GM12891 (cell line): Measurements from ENCODE around the gene UBR2.
"Not testable (repeated sequence)": the region's sequence is repeated elsewhere in the genome, so short reads cannot be mapped to it uniquely, and the experiment has no call there.

Source experiments
- DNase-seq: peaks from one replicate; pipeline ENCODE4 v3.0.0; 2011; ENCODE audit warnings: low spot score; ENCODE audit not compliant: insufficient read length
- FAIRE-seq: peaks from 2 replicates; lab custom pipeline; 2011; peaks lifted over from hg19 to GRCh38; lab: Jason Lieb, UNC
- PAX5 ChIP-seq: IDR thresholded peaks from 2 replicates; pipeline ENCODE4 v1.6.1; 2011; ENCODE audit warnings: low read length, moderate library complexity, mild to moderate bottlenecking; ENCODE audit not compliant: insufficient read depth, severe bottlenecking
- POLR2A ChIP-seq: IDR thresholded peaks from 2 replicates; pipeline ENCODE4 v1.6.1; 2011; ENCODE audit warnings: low read depth, low read length, control low read depth
- POLR2AphosphoS5 ChIP-seq: IDR thresholded peaks from 2 replicates; pipeline ENCODE4 v1.6.1; 2011; ENCODE audit warnings: low read depth, low read length, control low read depth
- POU2F2 ChIP-seq: IDR thresholded peaks from 2 replicates; pipeline ENCODE4 v1.6.1; 2011; ENCODE audit warnings: low read depth, mild to moderate bottlenecking, control low read depth, low read length, moderate library complexity
- SPI1 ChIP-seq: IDR thresholded peaks from 2 replicates; pipeline ENCODE4 v1.6.1; 2011; ENCODE audit warnings: low read depth, low read length, control low read depth
- TAF1 ChIP-seq: IDR thresholded peaks from 2 replicates; pipeline ENCODE4 v1.6.1; 2011; ENCODE audit warnings: low read depth, low read length, control low read depth

The UBR2 gene

GRCh38 chr6:42720739-42721138 is 156.9 kb downstream of the UBR2 start:
- no peak for FAIRE-seq

GRCh38 chr6:42722497-42722896 is 158.7 kb downstream of the UBR2 start, which contains the start of gene PRPH2:
Gene PRPH2 (minus strand): TSS chr6:42722597. CDS start chr6:42722334, 263 bp downstream.
- no peak for DNase-seq
- FAIRE-seq = no peak
- TF ChIP-seq SPI1 (no peak), POLR2AphosphoS5 (no peak), PAX5 (no peak), TAF1 (no peak), POU2F2 (no peak), POLR2A (no peak)

More at GRCh38 chr6:42720739-42721138, 156.9 kb downstream of the UBR2 start:
- TF ChIP-seq TAF1 (no peak), POLR2A (no peak), SPI1 (no peak), POU2F2 (no peak), PAX5 (no peak), POLR2AphosphoS5 (no peak)
- no peak for DNase-seq

DNA sequence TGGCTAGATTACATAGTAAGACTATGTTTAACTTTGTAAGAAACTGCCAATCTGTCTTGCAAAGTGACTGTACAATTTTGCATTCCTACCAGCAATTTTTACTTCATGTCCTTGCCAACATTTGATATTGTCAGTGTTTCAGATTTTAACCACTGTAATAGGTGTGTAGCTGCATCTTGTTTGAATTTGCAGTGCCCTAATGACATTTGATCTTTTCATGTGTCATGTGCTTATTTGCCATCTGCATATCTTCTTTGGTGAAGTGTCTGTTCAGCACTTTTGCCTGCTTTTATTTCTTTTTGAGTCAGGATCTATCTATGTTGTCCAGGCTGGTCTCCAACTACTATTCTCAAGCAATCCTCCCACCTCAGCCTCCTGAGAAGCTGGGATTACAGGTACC is 161.0 kb downstream of the UBR2 start:
- TF ChIP-seq PAX5 (no peak), SPI1 (no peak), POU2F2 (no peak), TAF1 (no peak), POLR2A (no peak), POLR2AphosphoS5 (no peak)
- FAIRE-seq (peak; percentile 43), DNase-seq (no peak)

- TF ChIP-seq SPI1 = no peak
- no peak for TF ChIP-seq POU2F2
- TF ChIP-seq POLR2A = no peak
- TF ChIP-seq PAX5 = no peak
- TF ChIP-seq POLR2AphosphoS5 = no peak
- no peak for TF ChIP-seq TAF1
- FAIRE-seq (no peak), DNase-seq (no peak)
Measured at GRCh38 chr6:42726026-42726425, 162.2 kb downstream of the UBR2 start.

GRCh38 chr6:42726485-42727086 is 162.8 kb downstream of the UBR2 start:
- TF ChIP-seq PAX5 (no peak), TAF1 (no peak), POLR2A (no peak), POU2F2 (no peak), POLR2AphosphoS5 (no peak), SPI1 (no peak)
- peak; percentile 68 for DNase-seq
- peak; percentile 69 for FAIRE-seq

DNA sequence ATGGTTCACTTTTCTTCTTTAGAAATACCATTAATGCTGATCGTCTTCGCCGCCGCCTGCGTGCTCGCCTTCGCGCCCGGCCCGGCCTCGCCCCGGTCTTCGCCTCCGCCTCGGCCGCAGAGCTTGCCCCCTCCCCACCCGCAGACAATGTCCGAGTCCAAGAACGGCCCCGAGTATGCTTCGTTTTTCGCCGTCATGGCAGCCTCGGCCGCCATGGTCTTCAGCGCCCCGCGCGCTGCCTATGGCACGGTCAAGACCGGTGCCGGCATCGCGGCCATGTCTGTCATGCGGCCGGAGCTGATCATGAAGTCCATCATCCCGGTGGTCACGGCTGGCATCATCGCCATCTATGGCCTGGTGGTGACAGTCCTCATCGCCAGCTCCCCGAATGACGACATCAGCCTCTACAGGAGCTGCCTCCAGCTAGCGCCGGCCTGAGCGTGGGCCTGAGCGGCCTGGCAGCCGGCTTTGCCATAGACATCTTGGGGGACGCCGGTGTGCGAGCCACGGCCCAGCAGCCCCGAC is 163.3 kb downstream of the UBR2 start:
- DNase-seq = no peak
- TF ChIP-seq POLR2A = no peak
- TF ChIP-seq SPI1 = no peak
- TF ChIP-seq POLR2AphosphoS5 = no peak
- TF ChIP-seq PAX5 = no peak
- TF ChIP-seq POU2F2 = no peak
- TF ChIP-seq TAF1 = no peak

GRCh38 chr6:42727627-42728026 is 163.8 kb downstream of the UBR2 start:
- FAIRE-seq = no peak

More for the DNA sequence above, 163.3 kb downstream of the UBR2 start:
- FAIRE-seq = no peak

DNA sequence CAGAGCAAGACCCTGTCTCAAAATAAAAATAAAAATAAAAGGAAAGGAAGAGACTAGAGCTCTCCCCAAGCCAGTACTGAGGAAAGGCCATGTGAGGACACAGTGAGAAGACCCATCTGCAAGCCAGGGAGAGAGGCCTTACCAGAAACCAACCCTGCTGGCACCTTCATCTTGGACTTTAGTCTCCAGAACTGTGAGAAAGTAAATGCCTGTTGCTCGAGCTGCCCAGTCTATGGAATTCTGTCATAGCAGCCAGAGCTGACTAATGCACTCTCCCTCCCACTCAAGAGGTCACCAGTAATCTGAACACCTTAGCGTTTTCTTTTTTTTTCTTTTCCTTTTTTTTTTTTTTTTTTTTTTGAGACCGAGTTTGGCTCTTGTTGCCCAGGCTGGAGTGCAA is 165.9 kb downstream of the UBR2 start:
- no peak for TF ChIP-seq POLR2AphosphoS5
- TF ChIP-seq POU2F2 = no peak
- TF ChIP-seq PAX5 = no peak
- TF ChIP-seq TAF1 = no peak
- no peak for TF ChIP-seq POLR2A
- no peak for TF ChIP-seq SPI1
- no peak for FAIRE-seq
- no peak for DNase-seq

More at GRCh38 chr6:42727627-42728026, 163.8 kb downstream of the UBR2 start:
- DNase-seq = no peak
- TF ChIP-seq POLR2AphosphoS5 = no peak
- TF ChIP-seq POU2F2 = no peak
- TF ChIP-seq PAX5 = no peak
- TF ChIP-seq SPI1 = no peak
- no peak for TF ChIP-seq POLR2A
- no peak for TF ChIP-seq TAF1

GRCh38 chr6:42733867-42734481 is 170.1 kb downstream of the UBR2 start:
- not testable (repeated sequence) for DNase-seq, FAIRE-seq
- TF ChIP-seq SPI1 = 0 out of 2 replicates have a peak, but pooled peaks have one; percentile 11

- DNase-seq = no peak
- no peak for FAIRE-seq
- TF ChIP-seq SPI1 (no peak), POLR2AphosphoS5 (no peak), TAF1 (no peak), PAX5 (no peak), POU2F2 (no peak), POLR2A (no peak)
Measured at GRCh38 chr6:42735976-42736375, 172.1 kb downstream of the UBR2 start.
